ENCODE results near the gene BAD. TPM values are rescaled to one million over a fixed set of nuclear protein-coding genes. Genes with fewer than 3 reads are reported as not detected.

Gene BAD
- total RNA-seq, 1 donor from 2014 or later: 73.6 TPM

- Mint-ChIP-seq H3K4me3 (ENCODE audit: unreplicated experiment) (peak overlapping the region; percentile 10), H3K36me3 (ENCODE audit: unreplicated experiment) (peaks cover 5% of the 10 kb centered on the region), H3K27me3 (ENCODE audit: unreplicated experiment) (peaks cover 10% of the 10 kb centered on the region), H3K4me1 (ENCODE audit: unreplicated experiment) (peaks cover 29% of the 10 kb centered on the region), H3K9me3 (ENCODE audit: unreplicated experiment) (no peaks in the 10 kb centered on the region), H3K27ac (ENCODE audit: unreplicated experiment) (no peak overlapping the region)
- no peak for TF ChIP-seq CTCF (IDR thresholded peaks at IDR 0.05)
- no peak for DNase-seq (ENCODE audit: extremely low spot score, unreplicated experiment)
These were observed 3.3 kb upstream of the BAD start for GRCh38 chr11:64287676-64288352.

GRCh38 chr11:64286801-64287159 is 2.3 kb upstream of the BAD start:
- H3K36me3 Mint-ChIP-seq (ENCODE audit: unreplicated experiment): peaks cover 7% of the 10 kb centered on the region
- no peak for TF ChIP-seq CTCF (IDR thresholded peaks at IDR 0.05)
- no peaks in the 10 kb centered on the region for H3K9me3 Mint-ChIP-seq (ENCODE audit: unreplicated experiment)
- peaks cover 29% of the 10 kb centered on the region for H3K4me1 Mint-ChIP-seq (ENCODE audit: unreplicated experiment)
- peak overlapping the region; percentile 6 for H3K27ac Mint-ChIP-seq (ENCODE audit: unreplicated experiment)
- peak overlapping the region; percentile 70 for H3K4me3 Mint-ChIP-seq (ENCODE audit: unreplicated experiment)
- H3K27me3 Mint-ChIP-seq (ENCODE audit: unreplicated experiment): peaks cover 7% of the 10 kb centered on the region
- DNase-seq (ENCODE audit: extremely low spot score, unreplicated experiment): no peak

GRCh38 chr11:64285885-64286800 is 1.7 kb upstream of the BAD start:
- Mint-ChIP-seq H3K9me3 (ENCODE audit: unreplicated experiment) (no peaks in the 10 kb centered on the region), H3K4me3 (ENCODE audit: unreplicated experiment) (peak overlapping the region; percentile 70), H3K36me3 (ENCODE audit: unreplicated experiment) (peaks cover 9% of the 10 kb centered on the region), H3K27ac (ENCODE audit: unreplicated experiment) (peak overlapping the region; percentile 6), H3K4me1 (ENCODE audit: unreplicated experiment) (peaks cover 29% of the 10 kb centered on the region), H3K27me3 (ENCODE audit: unreplicated experiment) (peaks cover 7% of the 10 kb centered on the region)
- TF ChIP-seq CTCF (IDR thresholded peaks at IDR 0.05): no peak
- no peak for DNase-seq (ENCODE audit: extremely low spot score, unreplicated experiment)

- TF ChIP-seq CTCF (IDR thresholded peaks at IDR 0.05): no peak
- H3K4me1 Mint-ChIP-seq (ENCODE audit: unreplicated experiment): peaks cover 23% of the 10 kb centered on the region
- DNase-seq (ENCODE audit: extremely low spot score, unreplicated experiment): peak; percentile 95
- H3K27me3 Mint-ChIP-seq (ENCODE audit: unreplicated experiment): no peaks in the 10 kb centered on the region
- H3K4me3 Mint-ChIP-seq (ENCODE audit: unreplicated experiment): peak within 1 kb of the TSS; percentile 82
- H3K36me3 Mint-ChIP-seq (ENCODE audit: unreplicated experiment): peaks cover 10% of the 10 kb centered on the region
- H3K9me3 Mint-ChIP-seq (ENCODE audit: unreplicated experiment): no peaks in the 10 kb centered on the region
- H3K27ac Mint-ChIP-seq (ENCODE audit: unreplicated experiment): peak within 1 kb of the TSS; percentile 88
These were observed 758 bp upstream of the BAD start, which contains the start of gene GPR137 for GRCh38 chr11:64284962-64285884. Gene GPR137 (plus strand): TSS chr11:64285848. CDS start chr11:64286525, 677 bp downstream.

Data from osteocyte (in vitro differentiated cells).